Umbilical cord (tissue), 2 donors: Measurements from ENCODE around the gene C1orf52. TPM values are rescaled to one million over a fixed set of nuclear protein-coding genes. Genes with fewer than 3 reads are reported as not detected.

ENCODE experiments used
- DNase-seq: peaks from one replicate; pipeline ENCODE4 v3.0.0-alpha.2; 2015; ENCODE audit warnings: low spot score
- total RNA-seq: library from RNA; depleted of rRNA; stranded (reverse); fragments of >200 nt; gene quantifications from one replicate; pipeline ENCODE4 v1.2.3, GENCODE V29; 2014; ENCODE audit warnings: low replicate concordance; ENCODE audit not compliant: insufficient read depth

C1orf52 gene
- total RNA-seq, 1 donor from 2014 or later, result 22.9 TPM

GRCh38 chr1:85230305-85230977 is 29.0 kb downstream of the C1orf52 start:
- DNase-seq, result no peak

- no peak for DNase-seq
Observed at GRCh38 chr1:85229574-85230097, 29.8 kb downstream of the C1orf52 start.

GRCh38 chr1:85228972-85229371 is 30.5 kb downstream of the C1orf52 start:
- no peak for DNase-seq

GRCh38 chr1:85225624-85226380 is 33.7 kb downstream of the C1orf52 start:
- peak; percentile 50 for DNase-seq

- DNase-seq, result peak; percentile 89
Observed at GRCh38 chr1:85224734-85225623, 34.5 kb downstream of the C1orf52 start.

GRCh38 chr1:85224295-85224694 is 35.2 kb downstream of the C1orf52 start:
- DNase-seq, result no peak

- no peak for DNase-seq
Observed at GRCh38 chr1:85223334-85223733, 36.1 kb downstream of the C1orf52 start.

GRCh38 chr1:85220756-85221201 is 38.7 kb downstream of the C1orf52 start:
- DNase-seq, result peak; percentile 33

GRCh38 chr1:85219853-85220610 is 39.4 kb downstream of the C1orf52 start:
- DNase-seq, result no peak

GRCh38 chr1:85216697-85217096 is 42.8 kb downstream of the C1orf52 start:
- no peak for DNase-seq

GRCh38 chr1:85214654-85215053 is 44.8 kb downstream of the C1orf52 start:
- DNase-seq, result no peak

GRCh38 chr1:85208488-85208887 is 51.0 kb downstream of the C1orf52 start:
- DNase-seq, result no peak

GRCh38 chr1:85203573-85204171 is 55.8 kb downstream of the C1orf52 start:
- no peak for DNase-seq

- no peak for DNase-seq
Observed at GRCh38 chr1:85202864-85203255, 56.6 kb downstream of the C1orf52 start.

- no peak for DNase-seq
Observed at GRCh38 chr1:85202092-85202863, 57.2 kb downstream of the C1orf52 start.

- peak; percentile 78 for DNase-seq
Observed at GRCh38 chr1:85201340-85202091, 57.9 kb downstream of the C1orf52 start.

GRCh38 chr1:85200463-85201339 is 58.8 kb downstream of the C1orf52 start, which contains the start of gene SYDE2:
Gene SYDE2, minus strand, starts transcription at chr1:85201016. Its CDS starts 20 bp downstream, at chr1:85200996.
- peak; percentile 88 for DNase-seq
